ENCODE data around the gene C1orf141.
"Not testable (repeated sequence)": the region's sequence is repeated elsewhere in the genome, so short reads cannot be mapped to it uniquely, and the experiment has no call there.

The C1orf141 gene

GRCh38 chr1:67141832-67142231, 7.1 kb upstream of the C1orf141 start:
- DNase-seq = not testable (repeated sequence)

GRCh38 chr1:67140460-67140859, 5.7 kb upstream of the C1orf141 start:
- no peak for DNase-seq

GRCh38 chr1:67138813-67139499, 4.2 kb upstream of the C1orf141 start:
- DNase-seq = no peak

GRCh38 chr1:67137307-67137753, 2.6 kb upstream of the C1orf141 start:
- no peak for DNase-seq

- DNase-seq = no peak
These were observed 584 bp upstream of the C1orf141 start for GRCh38 chr1:67135354-67135753.

DNA sequence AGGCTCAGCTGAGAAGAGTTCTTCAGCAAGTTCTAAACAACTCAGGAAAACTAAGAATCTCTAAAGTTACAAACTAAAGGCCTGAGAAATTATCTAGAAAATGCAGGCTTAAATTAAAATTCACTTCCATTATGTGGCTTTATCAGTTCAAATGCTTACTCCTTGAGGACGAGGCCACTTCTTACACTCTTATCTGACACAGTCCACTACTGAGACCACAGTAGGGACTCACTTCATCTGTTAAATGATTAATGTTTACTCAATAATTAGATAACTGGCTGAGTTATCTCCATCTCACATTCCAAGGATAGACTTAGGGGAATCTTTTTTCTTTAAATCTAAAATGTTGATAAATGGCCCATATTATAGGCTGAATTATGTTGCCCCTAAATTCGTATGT, 1.6 kb downstream of the C1orf141 start:
- DNase-seq = no peak

DNA sequence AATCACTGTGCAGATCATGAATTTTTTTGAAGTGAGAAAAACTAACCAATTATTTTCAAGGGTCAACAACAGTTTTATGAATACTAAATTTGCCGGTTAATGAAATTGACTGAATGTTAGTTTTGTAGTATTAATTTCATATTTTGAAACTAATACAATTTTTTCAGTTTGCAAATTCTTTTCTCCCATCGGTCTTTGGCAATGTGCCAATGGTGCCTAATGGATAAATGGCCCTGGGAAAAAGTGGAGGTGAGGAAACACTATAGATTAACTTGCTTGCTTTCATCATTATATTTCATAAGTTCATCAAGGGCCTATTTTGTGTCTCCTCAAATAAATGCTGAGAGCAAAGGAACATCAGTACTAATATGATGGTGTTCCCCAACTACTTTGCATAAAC, 4.1 kb downstream of the C1orf141 start:
- DNase-seq = no peak

GRCh38 chr1:67126974-67127373, 7.8 kb downstream of the C1orf141 start:
- DNase-seq = no peak

DNA sequence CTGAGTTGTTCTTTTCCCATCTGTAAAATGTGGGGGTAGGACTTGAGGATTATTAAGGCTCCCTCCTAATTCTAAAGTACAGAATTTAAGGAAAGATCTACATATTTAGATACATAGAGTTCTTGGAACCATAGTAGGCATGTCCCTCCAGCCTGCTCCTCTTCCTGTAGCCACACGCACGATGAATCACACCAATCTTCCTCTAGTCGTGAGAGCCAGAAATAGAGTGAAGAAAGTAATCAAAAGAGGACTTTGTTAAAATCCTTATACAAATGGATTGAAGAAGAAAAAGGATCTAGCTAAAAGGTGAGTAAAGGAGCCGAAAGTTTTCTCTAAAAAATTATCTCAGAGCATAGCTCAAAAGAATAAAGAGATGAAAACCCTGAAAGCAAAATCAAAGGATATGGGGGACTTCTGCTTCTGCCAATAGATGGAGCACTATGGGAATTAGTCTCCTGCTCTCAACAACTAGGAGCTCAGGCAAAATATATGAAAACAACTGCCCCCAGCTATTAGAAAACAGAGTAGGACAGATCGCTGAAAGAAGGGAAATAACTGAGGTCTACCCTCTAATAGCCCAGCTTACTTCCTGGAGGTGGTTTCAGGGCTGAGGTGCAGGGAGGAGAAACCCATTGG, 8.5 kb downstream of the C1orf141 start:
- no peak for DNase-seq

- no peak for DNase-seq
These were observed 10.3 kb downstream of the C1orf141 start for GRCh38 chr1:67124455-67124854.

DNA sequence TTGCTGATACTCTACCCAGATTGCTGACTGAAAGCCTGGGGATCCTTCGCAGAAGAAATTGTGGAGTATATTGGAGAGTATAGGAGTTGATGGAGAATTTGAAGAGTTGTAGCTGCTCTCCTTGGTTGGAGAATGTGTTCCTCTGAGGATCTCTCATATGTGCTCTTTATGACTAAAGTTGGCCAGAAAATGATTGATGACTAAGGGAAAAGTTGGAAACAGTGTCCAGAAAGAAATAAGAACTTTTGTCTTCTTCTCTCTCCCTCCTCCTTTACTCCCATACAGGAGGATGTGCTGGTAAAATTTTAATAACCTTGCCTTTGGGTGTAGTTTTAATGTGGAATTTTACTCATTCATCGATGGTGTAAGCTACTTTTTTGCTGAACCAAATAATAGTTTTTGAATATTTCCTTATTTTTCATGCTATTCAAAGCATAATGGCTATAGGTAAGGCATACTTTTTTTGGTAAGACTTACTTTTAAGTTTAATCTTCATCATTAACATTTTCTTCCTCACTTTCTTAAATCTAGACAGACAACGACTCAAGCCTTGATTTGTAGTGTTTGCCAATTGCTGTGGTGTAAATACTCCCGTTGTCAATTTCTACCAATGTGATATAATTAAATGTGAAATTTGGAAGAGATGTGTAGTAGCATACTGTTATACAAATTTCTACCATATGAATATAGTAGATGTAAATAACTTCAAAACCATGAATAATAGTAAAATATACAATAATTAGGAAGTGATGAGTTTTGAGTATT, 13.7 kb downstream of the C1orf141 start:
- no peak for DNase-seq

GRCh38 chr1:67118646-67119045, 16.1 kb downstream of the C1orf141 start:
- no peak for DNase-seq

DNA sequence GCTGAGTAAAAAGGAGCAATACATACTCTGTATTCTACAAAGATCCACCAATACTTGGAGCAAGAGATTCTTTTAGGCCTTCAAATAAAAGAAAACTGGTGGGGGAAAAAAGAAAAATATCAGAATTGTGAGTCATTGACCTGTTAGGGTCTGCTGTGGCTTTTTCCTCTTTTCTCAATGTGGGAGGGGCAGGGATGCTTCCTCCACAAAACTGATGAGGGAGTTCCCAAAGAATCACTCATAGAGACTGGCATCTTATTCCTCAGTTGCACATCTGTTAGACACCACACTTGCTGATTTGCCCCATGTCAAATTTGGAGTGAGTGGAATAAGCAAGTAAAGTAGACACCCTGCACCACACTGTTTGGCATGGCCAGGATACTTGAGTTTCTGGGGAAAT, 16.6 kb downstream of the C1orf141 start:
- no peak for DNase-seq

GRCh38 chr1:67114162-67114561, 20.6 kb downstream of the C1orf141 start:
- DNase-seq = no peak

DNA sequence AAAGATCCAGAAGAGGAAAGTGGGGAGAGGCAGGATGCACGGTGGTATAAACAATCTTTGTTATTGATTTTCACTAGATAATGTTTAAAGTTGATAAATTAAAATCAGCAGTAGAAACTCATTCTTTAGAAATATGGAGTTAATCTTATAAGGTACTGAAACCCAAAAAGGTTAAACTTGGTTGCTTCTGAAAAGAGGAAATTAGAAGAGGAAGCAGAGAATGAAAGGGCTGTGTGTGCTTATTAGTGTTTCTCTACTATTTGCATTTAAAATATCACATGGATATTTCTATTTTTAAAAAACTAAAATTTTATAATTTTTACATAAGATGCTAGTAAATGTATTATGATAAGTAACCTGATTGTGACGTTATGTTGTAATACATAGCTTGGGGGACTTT, 24.4 kb downstream of the C1orf141 start:
- DNase-seq = no peak

GRCh38 chr1:67105508-67105907, 29.3 kb downstream of the C1orf141 start:
- no peak for DNase-seq

DNA sequence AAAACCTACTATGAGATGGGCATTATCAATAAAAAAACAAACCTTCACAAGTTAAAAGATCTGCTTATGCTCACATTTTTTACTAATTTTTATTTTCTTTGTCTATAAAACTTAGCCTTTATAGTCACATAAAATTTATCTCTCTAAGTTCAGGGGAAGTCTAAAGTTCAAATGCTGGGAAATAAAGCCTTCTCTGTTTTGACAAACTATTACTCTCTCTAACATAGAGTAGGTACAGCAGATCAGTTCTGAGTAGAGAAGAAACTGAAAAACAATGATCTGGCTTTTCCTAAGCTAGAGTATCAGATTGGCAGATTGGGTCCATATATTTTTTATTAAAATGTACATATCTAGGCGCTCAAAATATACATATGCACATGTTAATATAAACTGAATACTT, 31.2 kb downstream of the C1orf141 start:
- DNase-seq = no peak

DNA sequence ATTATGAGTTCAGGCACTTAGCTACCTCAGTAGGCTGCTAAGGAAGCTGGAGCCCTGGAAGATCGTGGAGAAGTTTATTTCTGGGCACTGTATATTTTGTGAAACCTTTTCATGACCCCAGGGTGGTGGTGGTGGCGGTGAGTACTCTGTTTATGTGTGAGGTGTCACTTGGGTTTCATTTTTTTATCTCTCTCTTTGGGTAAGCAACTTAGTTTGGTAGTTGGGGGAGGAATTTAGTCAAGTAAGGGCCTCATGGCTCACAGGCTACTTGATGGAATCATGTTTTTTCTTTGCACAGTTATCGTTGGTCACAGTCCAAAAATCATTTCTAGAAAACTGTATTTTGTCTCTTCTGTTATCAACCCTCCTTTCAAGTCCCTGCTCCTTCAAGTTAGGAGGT, 33.9 kb downstream of the C1orf141 start:
- DNase-seq = no peak

DNA sequence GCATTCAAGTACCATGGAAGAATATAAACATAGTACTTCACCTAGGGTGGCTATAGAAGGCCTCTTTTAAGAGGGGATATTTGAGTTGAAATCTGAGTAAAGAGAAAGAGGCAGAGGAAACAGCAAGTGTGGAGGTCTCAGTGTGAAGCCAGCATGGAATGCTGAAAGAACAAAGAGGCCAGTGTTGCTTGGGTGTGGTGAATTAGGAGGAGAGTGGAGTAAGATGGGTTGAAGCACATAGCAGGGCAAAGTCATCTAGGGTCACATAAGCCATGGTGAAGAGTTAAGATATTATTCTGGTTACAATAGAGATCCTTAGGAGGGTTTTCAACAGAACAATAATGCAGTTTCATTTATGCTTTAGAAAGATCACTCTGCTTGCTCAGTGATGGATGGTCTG, 37.5 kb downstream of the C1orf141 start:
- DNase-seq = no peak

DNA sequence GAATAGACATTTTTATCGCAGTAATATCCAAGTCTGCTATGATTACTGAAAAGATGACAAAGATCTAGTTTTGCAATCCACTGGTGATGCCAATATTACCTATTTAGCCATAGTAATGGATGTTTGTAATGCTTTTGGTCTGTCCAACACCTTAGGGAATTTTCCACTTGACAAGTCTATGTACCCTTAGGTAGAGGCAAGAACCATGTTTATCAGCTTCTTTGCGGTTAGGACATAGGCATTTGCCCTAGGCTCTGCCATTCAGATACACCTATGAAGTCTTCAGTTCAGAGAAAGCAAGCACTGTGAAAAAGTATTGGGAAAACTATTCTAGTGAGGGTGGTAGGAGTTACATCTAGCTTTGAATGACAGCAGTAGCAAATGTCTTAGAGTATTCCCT, 40.6 kb downstream of the C1orf141 start:
- no peak for DNase-seq

GRCh38 chr1:67089685-67090208, 45.0 kb downstream of the C1orf141 start:
- DNase-seq = no peak

GRCh38 chr1:67088440-67088839, 46.3 kb downstream of the C1orf141 start:
- no peak for DNase-seq

GRCh38 chr1:67085326-67085725, 49.4 kb downstream of the C1orf141 start:
- no peak for DNase-seq

All from NCI-H446 (cell line).